Stimulated activated CD4-positive, alpha-beta T cell treated with anti-CD3 and anti-CD28 coated beads, Interleukin-2, amount 100 ng/mL, for 4 hours (primary cell): ENCODE results near the gene SLC39A11.
"Not testable (repeated sequence)": the region's sequence is repeated elsewhere in the genome, so short reads cannot be mapped to it uniquely, and the experiment has no call there.

Experiments
- DNase-seq: peaks from one replicate; pipeline ENCODE4 v3.0.0-alpha.2; 2020; ENCODE audit warnings: low read depth

Gene SLC39A11

DNA sequence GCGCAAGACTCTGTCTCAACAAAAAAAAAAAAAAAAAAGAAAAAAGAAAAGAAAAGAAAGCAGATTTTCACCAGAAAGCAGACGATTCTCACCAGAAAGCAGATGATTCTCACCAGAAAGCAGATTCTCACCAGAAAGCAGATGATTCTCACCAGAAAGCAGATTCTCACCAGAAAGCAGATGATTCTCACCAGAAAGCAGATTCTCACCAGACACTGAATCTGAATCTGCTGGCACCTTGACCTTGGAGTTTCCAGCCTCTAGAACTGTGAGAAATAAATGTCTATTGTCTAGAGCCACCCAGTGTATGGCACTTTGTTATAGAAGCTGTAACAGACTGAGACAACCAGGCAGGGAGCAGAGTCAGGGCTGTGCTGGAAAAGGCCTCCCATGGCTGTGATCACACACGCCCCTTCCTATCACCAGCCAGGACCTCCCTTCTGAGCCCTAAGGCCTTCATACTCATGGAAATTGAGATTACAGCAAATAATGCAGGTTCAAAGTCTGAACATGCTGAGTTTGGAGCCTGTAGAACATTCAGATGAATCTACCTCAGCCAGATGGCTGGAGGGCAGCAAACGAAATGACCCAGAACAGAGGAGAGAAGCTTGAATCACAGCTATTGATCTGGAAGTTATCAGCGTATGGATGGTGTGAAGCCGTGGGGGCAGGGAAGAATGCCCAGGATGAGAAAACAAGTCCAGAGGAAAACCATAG, 309.3 kb downstream of the SLC39A11 start:
- DNase-seq, result no peak

- DNase-seq, result not testable (repeated sequence)
These were observed 310.1 kb downstream of the SLC39A11 start for GRCh38 chr17:72782437-72782836.

GRCh38 chr17:72778169-72779151, 314.0 kb downstream of the SLC39A11 start:
- no peak for DNase-seq

DNA sequence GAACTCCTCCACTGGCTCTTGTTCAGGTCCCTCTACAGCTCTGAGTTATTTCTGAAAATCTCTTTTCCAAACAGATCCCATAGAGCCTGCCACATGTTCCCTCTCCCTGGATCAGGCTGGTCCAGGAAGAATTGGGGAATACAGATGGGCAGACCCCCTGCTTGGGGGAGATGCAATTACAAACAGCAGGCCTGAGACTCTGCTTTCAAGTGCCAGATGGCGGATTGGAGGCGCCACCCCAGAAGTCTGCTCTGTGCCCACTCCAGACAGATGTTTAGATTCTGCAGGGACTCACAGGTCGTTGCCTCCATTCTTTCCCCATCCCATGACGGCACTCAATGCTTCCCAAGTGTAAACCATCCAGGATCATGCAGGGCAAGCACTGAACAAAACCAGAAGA, 316.6 kb downstream of the SLC39A11 start:
- DNase-seq, result no peak

DNA sequence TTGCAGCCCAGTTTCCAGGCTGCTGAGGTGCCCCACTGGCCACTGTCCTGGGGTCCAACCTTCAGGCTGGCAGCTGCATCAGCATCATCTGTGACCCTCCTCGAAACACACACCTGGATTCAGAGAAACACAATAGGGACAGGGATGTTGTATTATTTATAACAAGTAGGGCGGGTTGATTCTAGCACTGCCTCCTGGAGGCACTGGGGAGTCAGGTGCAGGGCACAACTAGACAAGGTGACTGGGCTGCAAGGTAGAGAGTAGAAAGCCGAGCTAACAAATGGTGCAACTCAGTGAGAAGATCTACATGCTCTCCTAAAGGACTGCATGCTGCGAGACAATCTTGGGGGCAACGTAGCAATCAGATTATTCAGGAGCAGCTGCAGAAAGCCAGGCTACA, 317.3 kb downstream of the SLC39A11 start:
- no peak for DNase-seq

DNA sequence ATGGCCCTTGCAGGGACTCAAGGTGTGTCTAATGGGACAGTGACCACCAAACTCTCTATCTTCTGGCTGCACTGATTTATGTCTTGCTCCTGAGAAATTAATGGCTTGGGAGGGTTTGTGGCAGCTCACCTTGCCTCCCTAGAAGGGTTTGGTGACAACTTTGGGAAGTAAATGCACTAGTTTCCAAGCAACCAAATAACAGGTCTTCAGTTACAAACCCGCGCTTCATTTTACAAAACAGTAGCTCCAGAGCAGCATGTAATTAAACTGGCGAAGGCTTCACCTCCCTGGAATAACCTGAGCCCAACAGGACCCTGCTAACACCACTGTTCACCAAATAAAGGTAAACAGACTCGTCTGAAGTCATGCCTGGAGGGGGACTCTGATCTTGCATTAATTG, 318.3 kb downstream of the SLC39A11 start:
- DNase-seq, result no peak

- DNase-seq, result not testable (repeated sequence)
These were observed 319.3 kb downstream of the SLC39A11 start for GRCh38 chr17:72773225-72773624.

DNA sequence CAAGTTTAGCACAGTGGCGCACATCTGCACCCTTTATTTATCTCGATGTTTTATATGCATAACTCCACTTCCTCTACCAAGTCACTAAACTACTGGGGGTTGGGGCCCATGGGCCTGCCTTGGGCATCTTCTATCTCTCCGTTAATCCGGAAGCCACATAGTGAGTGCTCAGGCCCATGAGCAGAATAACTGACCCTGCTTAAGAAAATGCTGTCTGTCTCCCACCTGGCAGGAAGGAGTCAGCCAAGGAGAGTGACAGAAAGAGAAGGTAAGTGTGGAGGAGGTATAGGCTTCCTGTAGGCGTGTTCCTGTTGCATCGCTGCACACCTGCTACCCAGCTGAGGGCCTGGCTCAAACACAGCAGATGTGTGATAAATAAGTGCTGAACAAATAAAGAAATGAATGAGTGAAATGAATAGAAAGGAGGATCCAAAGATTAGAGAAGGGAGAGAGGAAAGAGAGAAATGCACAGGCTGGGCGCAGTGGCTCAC, 320.1 kb downstream of the SLC39A11 start:
- DNase-seq, result no peak

GRCh38 chr17:72771734-72772133, 320.8 kb downstream of the SLC39A11 start:
- DNase-seq, result no peak

- DNase-seq, result no peak
These were observed 325.6 kb downstream of the SLC39A11 start for GRCh38 chr17:72766761-72767356.

DNA sequence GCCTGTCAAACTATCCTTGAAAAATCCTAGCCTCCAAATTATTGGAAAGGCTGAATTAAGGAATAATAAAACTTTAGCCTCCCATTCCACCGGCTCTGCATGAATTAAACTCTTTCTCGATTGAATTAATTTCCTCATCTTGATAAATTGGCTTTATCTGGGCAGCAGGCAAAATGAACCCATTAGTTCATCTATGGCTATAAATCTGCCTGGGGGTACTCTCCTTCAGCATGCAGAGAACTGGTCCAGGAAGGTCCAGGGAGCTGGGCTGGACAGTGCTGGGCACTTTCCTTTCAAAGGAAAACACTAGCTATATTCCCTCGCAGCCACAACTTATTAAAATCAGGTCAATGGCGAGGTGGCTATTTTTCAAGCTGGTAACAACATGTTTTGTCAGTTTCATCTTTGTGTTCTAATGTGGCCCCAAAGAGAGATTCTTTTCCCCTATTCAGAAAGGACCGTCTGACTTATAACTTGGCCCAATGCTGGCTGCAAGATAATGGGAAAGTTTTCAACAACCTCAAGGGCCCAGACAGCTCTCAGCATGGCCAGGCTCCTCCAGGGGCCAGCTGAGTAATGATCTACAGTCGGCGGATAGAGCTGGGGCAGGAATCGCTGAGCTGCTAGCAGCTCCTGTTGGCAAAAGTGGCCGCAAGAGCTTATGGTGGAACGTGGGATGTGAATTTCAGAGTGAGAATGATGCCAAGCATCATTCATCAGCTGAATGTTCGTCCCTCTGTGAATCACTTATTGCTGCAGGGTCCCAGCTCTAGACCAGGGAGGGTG, 326.9 kb downstream of the SLC39A11 start:
- DNase-seq, result no peak

- no peak for DNase-seq
These were observed 327.9 kb downstream of the SLC39A11 start for GRCh38 chr17:72764632-72765041.

DNA sequence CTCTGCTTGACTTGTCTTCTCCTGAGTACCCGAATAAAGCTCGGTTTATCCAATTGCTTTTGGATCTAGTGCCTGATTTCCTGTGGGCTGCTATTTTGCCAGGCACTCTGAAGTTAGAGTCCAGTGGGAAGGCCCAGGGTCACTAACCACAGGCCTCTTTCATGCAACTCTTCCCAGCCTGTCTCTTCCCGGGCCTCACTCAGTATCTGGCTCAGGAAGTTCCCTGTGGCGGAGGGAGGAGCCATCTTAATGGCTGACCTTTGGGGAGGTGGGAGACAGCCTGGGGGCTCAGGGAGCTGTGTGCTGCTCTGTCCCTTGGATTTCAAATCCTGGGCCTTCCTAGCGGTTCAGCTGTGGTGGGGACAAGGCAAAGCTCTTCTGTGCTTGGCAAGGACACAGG, 328.5 kb downstream of the SLC39A11 start:
- no peak for DNase-seq

DNA sequence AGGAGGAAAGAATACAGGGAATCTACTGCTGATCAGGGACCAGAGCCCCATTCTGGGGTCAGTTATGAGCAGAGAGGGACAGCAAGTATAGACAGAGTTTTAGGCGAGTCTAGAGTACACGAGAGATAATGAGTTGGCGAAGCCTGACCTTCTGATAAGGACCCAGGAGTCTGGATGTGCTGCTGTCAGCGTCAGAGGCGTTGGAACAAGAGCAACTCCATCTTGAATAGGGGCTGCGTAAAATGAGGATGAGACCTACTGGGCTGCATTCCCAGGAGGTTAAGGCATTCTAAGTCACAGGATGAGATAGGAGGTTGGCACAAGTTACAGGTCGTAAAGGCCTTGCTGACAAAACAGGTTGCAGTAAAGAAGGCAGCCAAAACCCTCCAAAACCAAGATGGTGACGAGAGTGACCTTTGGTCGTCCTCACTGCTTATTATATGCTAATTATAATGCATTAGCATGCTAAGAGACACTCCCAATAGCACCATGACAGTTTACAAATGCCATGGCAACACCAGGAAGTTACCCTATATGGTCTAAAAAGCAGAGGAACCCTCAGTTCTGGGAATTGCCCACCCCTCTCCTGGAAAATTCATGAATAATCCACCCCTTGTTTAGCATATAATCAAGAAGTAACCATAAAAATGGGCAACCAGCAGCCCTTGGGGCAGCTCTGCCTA, 330.5 kb downstream of the SLC39A11 start:
- not testable (repeated sequence) for DNase-seq

GRCh38 chr17:72761431-72761830, 331.1 kb downstream of the SLC39A11 start:
- no peak for DNase-seq

DNA sequence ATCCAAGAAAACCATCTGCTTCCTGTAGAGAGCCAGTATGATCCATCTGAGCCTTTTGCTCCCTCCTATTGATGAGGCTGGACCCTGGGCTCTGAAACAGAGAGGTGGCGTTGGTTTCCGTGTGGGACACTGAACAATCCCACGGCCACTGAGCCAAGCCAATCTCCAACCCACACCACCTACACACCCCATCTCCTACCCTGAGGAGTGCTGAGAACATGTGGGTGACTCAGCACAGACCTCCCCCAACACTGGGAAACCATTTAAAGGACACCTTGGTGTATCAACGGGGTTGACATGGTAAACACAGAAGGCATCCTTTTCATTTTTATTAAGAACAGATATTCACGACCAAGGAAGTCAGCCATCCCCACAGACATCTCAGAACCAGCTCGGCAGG, 332.1 kb downstream of the SLC39A11 start:
- no peak for DNase-seq

DNA sequence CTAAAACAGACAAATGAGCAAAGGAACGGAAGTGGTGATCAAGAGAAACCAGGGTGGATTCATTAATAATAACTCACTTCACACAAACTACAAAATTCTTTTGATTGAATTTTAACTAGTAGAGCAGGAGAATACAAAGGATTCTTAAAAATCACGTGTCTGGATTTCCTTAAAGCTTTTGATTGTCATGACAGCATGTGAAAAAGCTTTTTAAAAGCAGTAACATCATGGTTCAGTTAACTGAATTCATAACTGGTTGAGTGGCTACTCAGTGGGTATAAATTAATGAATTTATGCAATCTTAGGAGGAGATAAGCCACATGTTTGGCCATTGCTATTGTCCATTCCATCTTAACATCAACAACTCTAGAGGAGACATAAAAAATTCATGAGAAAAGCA, 333.2 kb downstream of the SLC39A11 start:
- no peak for DNase-seq

GRCh38 chr17:72756256-72756655, 336.2 kb downstream of the SLC39A11 start:
- no peak for DNase-seq

- DNase-seq, result no peak
These were observed 338.0 kb downstream of the SLC39A11 start for GRCh38 chr17:72754513-72754912.

- no peak for DNase-seq
These were observed 340.7 kb downstream of the SLC39A11 start for GRCh38 chr17:72751746-72752145.

DNA sequence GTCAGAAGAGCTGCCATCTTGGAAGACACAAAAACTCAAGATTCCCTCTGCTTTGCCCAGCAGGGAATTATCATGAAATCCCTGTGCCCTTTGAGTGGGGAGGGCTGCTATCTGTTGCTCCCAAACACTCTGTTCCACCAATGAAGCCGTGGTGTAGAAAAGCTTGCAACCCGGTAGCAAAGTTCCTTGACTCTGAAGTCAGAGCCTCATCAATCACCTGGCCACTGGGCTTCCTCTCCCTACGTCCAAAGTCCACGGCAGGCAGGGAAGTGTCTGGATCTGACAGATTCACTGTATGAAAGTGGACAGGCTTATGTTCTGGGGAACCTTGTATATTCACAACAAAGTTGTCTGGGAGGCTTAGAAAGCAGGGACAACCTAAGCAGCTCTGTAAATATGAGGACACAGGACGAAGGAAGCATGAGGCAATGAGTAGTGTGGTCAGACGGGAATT, 343.3 kb downstream of the SLC39A11 start:
- no peak for DNase-seq
